Endothelial cell of umbilical vein (primary cell): ENCODE measurements around the gene MYH9. TPM values are rescaled to one million over a fixed set of nuclear protein-coding genes. Genes with fewer than 3 reads are reported as not detected.

ENCODE experiments used
- BruUV-seq: library from RNA; stranded (reverse); fragments of 400-500 nt; replicated peaks from 2 replicates; lab custom pipeline; 2021; lab: Mats Ljungman, UMichigan
- CTCF ChIA-PET: fragments of 300-600, 350-600 bp; sonication (Branson Sonifier 250); formaldehyde crosslinking; loops from one replicate; lab custom pipeline; 2021; ENCODE audit warnings: antibody characterized with exemption, inconsistent platforms; lab: Charles Lee
- POLR2A ChIA-PET: fragments of 300-600, 350-600 bp; sonication (Branson Sonifier 250); formaldehyde crosslinking; loops from one replicate; lab custom pipeline; 2021; ENCODE audit warnings: antibody characterized with exemption, inconsistent platforms; lab: Charles Lee
- DNase-seq: peaks from one replicate; pipeline ENCODE4 v3.0.0-alpha.2; 2011; ENCODE audit warnings: low read depth, low spot score
- FAIRE-seq: peaks from 2 replicates; lab custom pipeline; 2011; peaks lifted over from hg19 to GRCh38; lab: Jason Lieb, UNC
- H2AFZ ChIP-seq: 2 replicates; pipeline ENCODE4 v1.6.0; 2012; ENCODE audit warnings: low read depth, low read length, control low read depth, inconsistent platforms
- H3K27ac ChIP-seq: 2 replicates; pipeline ENCODE4 v1.5.1; 2011; ENCODE audit warnings: low read depth, mild to moderate bottlenecking, control low read depth, low read length, moderate library complexity; ENCODE audit not compliant: insufficient read depth
- H3K27me3 ChIP-seq, 2 experiments: 2 replicates each; pipeline versions ENCODE4 v1.6.0 to v1.6.1; 2011; ENCODE audit warnings: low read length in 2 of 2, mixed read lengths in 1 of 2; ENCODE audit not compliant: control insufficient read depth in 2 of 2, insufficient read depth in 2 of 2
- H3K36me3 ChIP-seq, 2 experiments: 2 replicates in 1 of 2; 3 replicates in 1 of 2; pipeline ENCODE4 v1.5.1; 2011; ENCODE audit warnings: low read length in 2 of 2, mild to moderate bottlenecking in 1 of 2, moderate library complexity in 1 of 2; ENCODE audit not compliant: control insufficient read depth in 2 of 2, insufficient read depth in 2 of 2; ENCODE audit errors: extremely low read depth in 1 of 2
- H3K4me1 ChIP-seq: 3 replicates; pipeline ENCODE4 v1.5.1; 2011; ENCODE audit warnings: mild to moderate bottlenecking, low read length; ENCODE audit not compliant: control insufficient read depth, insufficient read depth; ENCODE audit errors: extremely low read depth
- H3K4me2 ChIP-seq: 2 replicates; pipeline ENCODE4 v1.6.1; 2011; ENCODE audit warnings: low read length, control low read depth, mixed read lengths; ENCODE audit not compliant: insufficient read depth
- H3K4me3 ChIP-seq, 3 experiments: fragments of 200-600 bp in 1 of 3; sonication (generic), shearing (Covaris generic) in 1 of 3; replicated peaks in 1 of 3; 2 replicates each; pipeline ENCODE4 v1.5.1; 2011 to 2016; ENCODE audit warnings: control low read depth in 3 of 3, low read length in 3 of 3, mild to moderate bottlenecking in 2 of 3, inconsistent platforms in 1 of 3, low read depth in 1 of 3, moderate library complexity in 1 of 3; ENCODE audit not compliant: insufficient read depth in 1 of 3
- H3K79me2 ChIP-seq: 2 replicates; pipeline ENCODE4 v1.6.0; 2012; ENCODE audit warnings: low read length, inconsistent platforms; ENCODE audit not compliant: control insufficient read depth, insufficient read depth
- H3K9ac ChIP-seq: replicated peaks from 2 replicates; pipeline ENCODE3; 2011; ENCODE audit warnings: low read length, control low read depth; ENCODE audit not compliant: insufficient read depth; ENCODE audit errors: extremely low read depth
- H3K9me1 ChIP-seq: replicated peaks from 3 replicates; pipeline ENCODE4 v1.6.0; 2011; ENCODE audit warnings: mild to moderate bottlenecking, low read length; ENCODE audit not compliant: control insufficient read depth, insufficient read depth; ENCODE audit errors: extremely low read depth
- H3K9me3 ChIP-seq: replicated peaks from 2 replicates; pipeline ENCODE4 v1.5.1; 2012; ENCODE audit warnings: low read length, inconsistent platforms; ENCODE audit not compliant: control insufficient read depth, insufficient read depth
- H4K20me1 ChIP-seq: replicated peaks from 2 replicates; pipeline ENCODE3; 2011; ENCODE audit warnings: mild to moderate bottlenecking, low read length; ENCODE audit not compliant: control insufficient read depth, insufficient read depth; ENCODE audit errors: extremely low read depth
- FOS ChIP-seq: IDR thresholded peaks from 2 replicates; pipeline ENCODE4 v1.6.1; 2011; ENCODE audit warnings: mild to moderate bottlenecking, low read length, moderate library complexity, borderline replicate concordance; ENCODE audit not compliant: insufficient read depth
- GATA2 ChIP-seq: IDR thresholded peaks from 2 replicates; pipeline ENCODE4 v1.7.0; 2011; ENCODE audit warnings: low read depth, mild to moderate bottlenecking, moderate library complexity, mixed read lengths, low read length; ENCODE audit not compliant: insufficient read length, insufficient read depth
- JUN ChIP-seq: IDR thresholded peaks from 2 replicates; pipeline ENCODE4 v1.6.1; 2011; ENCODE audit warnings: borderline replicate concordance, low read depth; ENCODE audit not compliant: insufficient read length, insufficient read depth
- POLR2AphosphoS5 ChIP-seq: IDR thresholded peaks from 2 replicates; pipeline ENCODE4 v1.6.1; 2012; ENCODE audit warnings: low read depth, mild to moderate bottlenecking, control low read depth, low read length, moderate library complexity; ENCODE audit not compliant: insufficient read depth
- dilution Hi-C: fragments of 300-500 bp; cut with MboI; formaldehyde crosslinking; loops from one replicate; pipeline ENCODE4 v1.15.0; 2019; ENCODE audit warnings: low sequenced_read_pairs; ENCODE audit not compliant: extremely low pct_ligation_motif_present
- intact Hi-C: fragments of 100-400 bp; cut with micrococcal nuclease; formaldehyde crosslinking; loops from one replicate; pipeline ENCODE4 v1.10.0; 2022
- polyA plus RNA-seq, 4 experiments: library from polyadenylated mRNA; depleted of rRNA in 3 of 4; stranded (reverse) in 3 of 4; unstranded in 1 of 4; fragments of >200 nt; gene quantifications; 2 replicates each; pipeline versions ENCODE4 v1.2.1 to v1.2.3, GENCODE V29; 2011 to 2012; ENCODE audit warnings: missing spikeins in 1 of 4
- total RNA-seq: library from RNA; stranded (reverse); gene quantifications from 2 replicates; pipeline ENCODE4 v1.2.3, GENCODE V29; 2021
- TF ChIP-seq, protein P1 (sequence below): IDR thresholded peaks from 2 replicates; pipeline ENCODE4 v1.6.1; 2011; ENCODE audit not compliant: insufficient read depth, insufficient read length

Gene MYH9
- total and polyA plus RNA-seq, 2 donors (not counting 3 experiments of a cell fraction or from before 2014, with no cell fraction given): 188 to 1,413 TPM

DNA sequence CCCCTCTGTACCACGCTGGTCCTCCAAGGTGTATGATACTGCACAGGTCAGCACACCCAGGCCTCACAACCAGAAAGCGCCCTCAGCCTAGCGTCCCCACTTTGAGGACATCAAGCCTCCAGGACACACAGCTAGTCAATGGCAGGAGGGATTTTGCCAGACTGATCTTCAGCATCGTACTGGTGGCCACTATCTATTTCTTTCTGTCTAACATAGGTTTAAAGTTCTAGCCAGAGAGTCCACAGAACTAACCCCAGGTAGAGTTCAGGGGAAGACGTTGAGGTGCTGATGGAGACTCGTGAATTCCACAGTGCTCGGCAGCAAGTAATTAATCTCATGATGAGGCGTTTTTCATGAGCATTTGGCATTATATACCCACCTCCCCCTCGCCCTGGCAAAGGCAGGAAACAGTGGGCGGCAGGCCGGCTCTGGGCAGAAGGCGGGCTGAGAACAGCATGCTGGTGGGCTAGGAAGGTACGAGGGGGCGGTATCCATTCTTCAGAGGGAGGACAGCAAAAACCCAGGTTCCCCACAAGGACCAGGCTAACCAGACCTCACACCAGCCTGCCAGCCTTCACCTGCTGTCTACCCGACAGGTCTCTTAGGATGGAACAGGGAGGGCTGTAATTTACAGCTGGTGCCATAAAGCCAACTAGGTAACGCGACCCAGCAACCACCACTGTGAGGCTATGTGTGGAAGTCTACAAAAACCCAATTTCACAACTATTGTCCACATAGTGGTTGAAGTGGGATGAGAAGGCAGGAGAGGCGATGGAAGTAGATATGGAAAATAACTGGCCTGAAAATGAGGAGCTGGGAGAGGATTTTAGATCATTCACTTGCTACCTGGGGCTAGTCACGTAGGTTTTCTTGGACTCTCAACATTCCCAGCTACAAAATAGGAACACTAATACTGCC is 18.5 kb downstream of the MYH9 start:
- intact Hi-C loops: loop anchor here (5.0 kb wide), 1 partner anchor 98 kb away; no protein-coding TSS in a partner anchor
- POLR2A ChIA-PET: interaction anchor here (0.7 to 2.5 kb wide), 5 partner anchors 19 to 57 kb away, joined by 4 to 13 read pairs (median 4); partner anchors contain the start of gene MYH9
- Histone ChIP-seq H2AFZ (no peak overlapping the region), H3K4me2 (peak overlapping the region; percentile 26), H3K79me2 (peaks cover 98% of the 10 kb centered on the region), H3K4me1 (peaks cover 95% of the 10 kb centered on the region), H3K36me3 (peaks cover 7 to 9% of the 10 kb centered on the region in 2 experiments), H3K4me3 (peak overlapping the region in 1 of 3 experiments; percentile 0), H3K9me1 (no peaks in the 10 kb centered on the region), H3K9ac (peak overlapping the region; percentile 76), H3K27me3 (no peaks in the 10 kb centered on the region), H4K20me1 (no peaks in the 10 kb centered on the region), H3K27ac (peak overlapping the region; percentile 91), H3K9me3 (no peaks in the 10 kb centered on the region)
- dilution Hi-C loops: no loop called here
- FAIRE-seq (no peak), DNase-seq (peak; percentile 62)
- TF ChIP-seq GATA2: no peak
- peak; percentile 2 for TF ChIP-seq POLR2AphosphoS5
- no peak for TF ChIP-seq JUN
- TF ChIP-seq FOS: no peak
- TF ChIP-seq, protein P1, sequence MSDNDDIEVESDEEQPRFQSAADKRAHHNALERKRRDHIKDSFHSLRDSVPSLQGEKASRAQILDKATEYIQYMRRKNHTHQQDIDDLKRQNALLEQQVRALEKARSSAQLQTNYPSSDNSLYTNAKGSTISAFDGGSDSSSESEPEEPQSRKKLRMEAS: no peak
- CTCF ChIA-PET: interaction anchor here (1.0 to 4.7 kb wide), 6 partner anchors 8 to 101 kb away, joined by 3 to 32 read pairs (median 4); no protein-coding TSS in a partner anchor
- no TSS peak for BruUV-seq
